Heart left ventricle (tissue), 13 donors: ENCODE results near the gene DLX4.

Experiments used
- CTCF ChIP-seq, 12 donors: fragments of 200-600 bp; sonication (generic) in 4 of 12; IDR thresholded peaks; one replicate each; pipeline versions ENCODE4 v1.5.0 to v1.8.0; 2018 to 2022; ENCODE audit warnings: antibody characterized with exemption in 12 of 12, mild to moderate bottlenecking in 5 of 12
- POLR2A ChIP-seq, 2 donors: fragments of 450-650 bp; IDR thresholded peaks; one replicate each; pipeline ENCODE4 v1.6.1; 2017; ENCODE audit warnings: antibody characterized with exemption in 2 of 2, mild to moderate bottlenecking in 2 of 2, moderate library complexity in 2 of 2
- donor health status: ischemic (EF 13 %, LVEDD 7.1; RV severe dilation, severe dysfunction).
- donor health status: DM: no; HTN: yes; CAD: no.
- donor health status: DM: no; HTN: no; CAD: no.
- donor health status: ischemic (EF 25% LVEDD 6.9; RV normal size, moderate dysfunction).
- donor health status: ischemic (EF 25% LVEDD 5.7; RV mildly dilated, moderate dysfunction).
- donor health status: ischemic (EF 35%, LVEDD 5.7; RV mildly dilated, moderate dysfunction).
- donor health status: nonischemic (EF 11% LVEDD 7.7; RV severe dilation, severe dysfunction).
- donor health status: DM: yes; HTN: yes; CAD: no.
- donor health status: PGD.
- donor health status: ischemic (EF 29% LVEDD 5.4; RV normal size, mild dysfunction).
- donor health status: nonischemic (EF 23%, LVEDD 6.1; RV moderate dilation, normal function).

DNA sequence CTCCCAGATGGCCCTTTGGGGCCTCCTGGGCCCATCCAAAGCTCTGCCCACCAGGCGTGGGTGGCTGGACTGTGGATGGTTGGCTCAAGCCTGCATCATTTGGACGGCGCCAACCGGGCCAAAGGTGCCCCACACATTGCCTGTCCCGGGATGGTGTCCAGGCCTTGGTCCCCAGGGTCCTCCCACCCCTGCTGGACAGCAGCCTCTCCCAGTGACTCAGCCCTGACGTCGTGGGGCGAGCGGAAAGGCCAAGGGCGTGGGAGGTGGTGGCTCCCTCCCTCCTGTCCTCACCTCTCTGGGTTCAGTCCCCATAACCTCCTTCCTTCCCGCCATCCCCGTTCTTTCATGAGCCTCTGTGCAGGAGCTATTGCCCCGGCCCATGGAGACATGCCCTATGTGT, 42.1 kb upstream of the DLX4 start:
- TF ChIP-seq CTCF (IDR thresholded peaks at IDR 0.05) (no peak), POLR2A (IDR thresholded peaks at IDR 0.05) (no peak)
